ENCODE data around the gene ABCC11. TPM values are rescaled to one million over a fixed set of nuclear protein-coding genes. Genes with fewer than 3 reads are reported as not detected.

ABCC11 gene
- total RNA-seq, 1 donor from 2014 or later, result 0.72 TPM

DNA sequence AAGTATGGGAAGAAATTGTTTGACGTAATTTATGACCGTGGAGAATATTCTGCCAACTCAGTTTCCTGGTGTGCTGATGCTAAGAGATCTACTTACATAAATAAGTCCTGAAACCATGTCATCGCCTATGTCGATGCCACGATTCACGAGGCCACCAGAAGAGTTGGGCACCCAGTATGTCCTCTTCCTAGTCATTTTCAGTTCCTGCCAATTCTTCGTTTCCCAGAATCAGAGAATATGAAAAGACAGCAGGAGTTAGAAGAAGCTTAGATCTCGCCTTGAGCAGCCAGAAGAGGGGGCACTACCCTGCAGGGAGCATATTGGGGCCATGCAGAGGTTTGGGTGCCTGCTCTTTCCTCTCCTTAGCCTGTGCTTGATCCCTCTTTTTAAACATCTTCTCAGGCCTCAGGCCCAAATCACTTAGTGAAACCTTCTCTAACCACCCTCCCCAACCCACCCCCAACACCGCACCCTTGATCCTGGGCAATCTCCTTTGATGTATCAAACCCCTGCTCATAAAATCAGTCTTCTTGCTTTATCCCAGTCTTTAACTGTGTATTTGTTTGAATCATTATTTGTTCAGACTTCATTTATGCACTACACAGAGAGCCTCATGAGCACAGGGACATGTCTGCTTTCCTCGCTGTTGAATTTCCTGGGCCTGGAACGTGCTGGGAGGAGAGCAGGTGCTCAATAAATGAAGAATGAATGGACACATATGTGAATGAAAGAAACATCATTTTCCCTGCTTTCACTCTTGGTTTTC lies 15.4 kb downstream of the ABCC11 start:
- Mint-ChIP-seq H3K27me3 (ENCODE audit: unreplicated experiment) (peaks cover 5% of the 10 kb centered on the region), H3K27ac (ENCODE audit: unreplicated experiment) (no peak overlapping the region), H3K9me3 (ENCODE audit: unreplicated experiment) (no peaks in the 10 kb centered on the region), H3K4me1 (ENCODE audit: unreplicated experiment) (peaks cover 3% of the 10 kb centered on the region), H3K4me3 (ENCODE audit: unreplicated experiment) (no peak overlapping the region), H3K36me3 (ENCODE audit: low read depth, unreplicated experiment) (no peaks in the 10 kb centered on the region)
- TF ChIP-seq, protein P1, sequence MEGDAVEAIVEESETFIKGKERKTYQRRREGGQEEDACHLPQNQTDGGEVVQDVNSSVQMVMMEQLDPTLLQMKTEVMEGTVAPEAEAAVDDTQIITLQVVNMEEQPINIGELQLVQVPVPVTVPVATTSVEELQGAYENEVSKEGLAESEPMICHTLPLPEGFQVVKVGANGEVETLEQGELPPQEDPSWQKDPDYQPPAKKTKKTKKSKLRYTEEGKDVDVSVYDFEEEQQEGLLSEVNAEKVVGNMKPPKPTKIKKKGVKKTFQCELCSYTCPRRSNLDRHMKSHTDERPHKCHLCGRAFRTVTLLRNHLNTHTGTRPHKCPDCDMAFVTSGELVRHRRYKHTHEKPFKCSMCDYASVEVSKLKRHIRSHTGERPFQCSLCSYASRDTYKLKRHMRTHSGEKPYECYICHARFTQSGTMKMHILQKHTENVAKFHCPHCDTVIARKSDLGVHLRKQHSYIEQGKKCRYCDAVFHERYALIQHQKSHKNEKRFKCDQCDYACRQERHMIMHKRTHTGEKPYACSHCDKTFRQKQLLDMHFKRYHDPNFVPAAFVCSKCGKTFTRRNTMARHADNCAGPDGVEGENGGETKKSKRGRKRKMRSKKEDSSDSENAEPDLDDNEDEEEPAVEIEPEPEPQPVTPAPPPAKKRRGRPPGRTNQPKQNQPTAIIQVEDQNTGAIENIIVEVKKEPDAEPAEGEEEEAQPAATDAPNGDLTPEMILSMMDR (IDR thresholded peaks at IDR 0.05; ENCODE audit: unreplicated experiment), result no peak
- DNase-seq (ENCODE audit: low spot score), result peak; percentile 57

DNA sequence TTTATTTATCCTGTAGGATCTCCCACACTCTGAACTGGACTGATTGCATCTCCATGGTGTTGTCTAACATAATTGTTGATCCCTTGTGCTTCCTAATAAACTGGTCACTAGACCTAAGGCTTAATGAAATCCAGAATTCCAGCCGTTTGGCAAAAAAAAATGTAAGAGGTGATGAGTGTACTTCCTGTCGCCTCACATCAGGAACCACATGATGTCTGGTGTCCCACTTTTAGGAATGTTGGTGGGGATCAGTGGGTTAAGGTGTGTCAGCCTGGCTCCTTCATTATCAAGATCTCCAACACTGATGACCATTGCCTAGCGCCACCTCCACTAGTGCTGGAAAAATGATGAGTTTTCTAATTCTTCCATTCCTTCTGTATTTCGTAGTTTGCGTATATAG lies 21.9 kb downstream of the ABCC11 start:
- Mint-ChIP-seq H3K36me3 (ENCODE audit: low read depth, unreplicated experiment) (no peaks in the 10 kb centered on the region), H3K4me1 (ENCODE audit: unreplicated experiment) (peaks cover 6% of the 10 kb centered on the region), H3K27me3 (ENCODE audit: unreplicated experiment) (peaks cover 4% of the 10 kb centered on the region), H3K9me3 (ENCODE audit: unreplicated experiment) (no peaks in the 10 kb centered on the region), H3K27ac (ENCODE audit: unreplicated experiment) (no peak overlapping the region), H3K4me3 (ENCODE audit: unreplicated experiment) (no peak overlapping the region)
- TF ChIP-seq, protein P1 (IDR thresholded peaks at IDR 0.05; ENCODE audit: unreplicated experiment), result no peak
- DNase-seq (ENCODE audit: low spot score), result no peak

DNA sequence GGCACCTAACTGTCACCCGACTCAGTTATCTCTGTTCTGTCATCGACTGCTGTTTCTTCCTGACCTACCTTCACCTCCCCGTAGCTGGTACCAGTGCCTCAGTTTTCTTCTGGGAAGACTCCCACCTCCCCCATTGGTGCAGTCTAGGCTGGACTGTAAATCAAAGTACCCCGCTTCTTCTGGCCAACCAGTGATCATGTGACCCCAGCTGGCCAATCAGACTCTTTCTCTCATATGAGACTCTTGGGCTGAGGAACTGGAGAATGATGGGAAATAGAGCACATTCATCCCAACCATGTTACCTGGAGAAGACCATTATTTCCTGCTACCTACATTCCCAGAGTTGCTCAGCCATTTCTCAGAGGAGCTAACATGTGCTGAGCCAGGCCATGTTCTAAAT lies 23.8 kb downstream of the ABCC11 start:
- Mint-ChIP-seq H3K4me3 (ENCODE audit: unreplicated experiment) (no peak overlapping the region), H3K36me3 (ENCODE audit: low read depth, unreplicated experiment) (no peaks in the 10 kb centered on the region), H3K9me3 (ENCODE audit: unreplicated experiment) (no peaks in the 10 kb centered on the region), H3K4me1 (ENCODE audit: unreplicated experiment) (peaks cover 6% of the 10 kb centered on the region), H3K27me3 (ENCODE audit: unreplicated experiment) (peaks cover 4% of the 10 kb centered on the region), H3K27ac (ENCODE audit: unreplicated experiment) (no peak overlapping the region)
- DNase-seq (ENCODE audit: low spot score), result no peak
- TF ChIP-seq, protein P1 (IDR thresholded peaks at IDR 0.05; ENCODE audit: unreplicated experiment), result no peak

DNA sequence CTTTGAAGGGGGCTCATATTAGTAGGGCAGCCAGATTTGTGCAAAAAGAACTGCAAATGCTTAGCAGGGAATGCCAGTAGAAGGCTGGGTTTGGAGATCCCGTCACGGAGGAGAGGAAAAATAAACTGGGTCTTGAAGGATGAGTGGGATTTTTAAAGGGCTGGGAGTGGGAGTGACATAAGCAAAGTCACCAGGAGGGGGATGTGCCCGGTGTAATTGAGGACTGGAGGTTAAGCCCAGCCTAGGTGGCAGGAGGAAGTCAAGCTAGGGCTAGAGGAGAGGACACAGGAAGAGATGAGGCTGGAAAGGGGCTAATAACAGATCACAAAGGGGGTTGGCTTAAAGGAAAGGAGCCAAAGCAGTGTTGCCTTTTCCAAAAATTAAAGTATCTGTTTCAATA lies 26.4 kb downstream of the ABCC11 start:
- Mint-ChIP-seq H3K4me3 (ENCODE audit: unreplicated experiment) (no peak overlapping the region), H3K4me1 (ENCODE audit: unreplicated experiment) (peaks cover 6% of the 10 kb centered on the region), H3K9me3 (ENCODE audit: unreplicated experiment) (no peaks in the 10 kb centered on the region), H3K36me3 (ENCODE audit: low read depth, unreplicated experiment) (no peaks in the 10 kb centered on the region), H3K27me3 (ENCODE audit: unreplicated experiment) (peaks cover 4% of the 10 kb centered on the region), H3K27ac (ENCODE audit: unreplicated experiment) (no peak overlapping the region)
- TF ChIP-seq, protein P1 (IDR thresholded peaks at IDR 0.05; ENCODE audit: unreplicated experiment), result no peak
- DNase-seq (ENCODE audit: low spot score), result no peak

DNA sequence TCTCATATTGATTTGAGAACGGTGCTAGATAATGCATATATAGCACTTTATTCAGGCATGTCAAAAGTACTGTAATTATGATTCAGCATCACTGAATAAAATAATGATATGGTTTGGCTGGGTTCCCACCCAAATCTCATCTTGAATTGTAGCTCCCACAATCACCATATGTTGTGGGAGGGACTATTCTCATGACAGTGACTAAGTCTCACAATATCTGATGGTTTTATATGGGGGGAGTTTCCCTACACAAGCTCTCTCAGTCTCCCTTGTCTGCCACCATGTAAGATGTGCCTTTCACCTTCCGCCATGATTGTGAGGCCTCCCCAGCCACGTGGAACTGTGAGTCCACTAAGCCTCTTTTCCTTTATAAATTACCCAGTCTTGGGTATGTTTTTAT lies 28.9 kb downstream of the ABCC11 start:
- TF ChIP-seq, protein P1 (IDR thresholded peaks at IDR 0.05; ENCODE audit: unreplicated experiment), result no peak
- Mint-ChIP-seq H3K9me3 (ENCODE audit: unreplicated experiment) (no peaks in the 10 kb centered on the region), H3K36me3 (ENCODE audit: low read depth, unreplicated experiment) (no peaks in the 10 kb centered on the region), H3K27ac (ENCODE audit: unreplicated experiment) (no peak overlapping the region), H3K4me3 (ENCODE audit: unreplicated experiment) (no peak overlapping the region), H3K4me1 (ENCODE audit: unreplicated experiment) (peaks cover 6% of the 10 kb centered on the region), H3K27me3 (ENCODE audit: unreplicated experiment) (peaks cover 4% of the 10 kb centered on the region)
- DNase-seq (ENCODE audit: low spot score), result no peak

Measured in endothelial cell (in vitro differentiated cells).